ENCODE results near the gene RHOF. TPM values are rescaled to one million over a fixed set of nuclear protein-coding genes. Genes with fewer than 3 reads are reported as not detected.

RHOF gene
- total RNA-seq, 2 donors from 2014 or later = 9.9 to 10.2 TPM

GRCh38 chr12:121829250-121829918 lies 35.9 kb upstream of the RHOF start:
- Histone ChIP-seq H3K36me3 (replicated peaks in 1 of 2; ENCODE audit: insufficient read depth in 1 of 2, low read depth in 2 of 2) (peaks cover 12 to 28% of the 10 kb centered on the region in 2 donors), H3K4me1 (no peaks in the 10 kb centered on the region), H3K27me3 (no peaks in the 10 kb centered on the region), H3K9me3 (no peaks in the 10 kb centered on the region), H3K4me3 (no peak overlapping the region), H3K27ac (no peak overlapping the region)
- no peak for DNase-seq
- no peak for ATAC-seq
- WGBS, 2 donors = 78 to 88% methylated on average over 4 to 7 of the region's 7 CpGs
- intact Hi-C loops (cut with DNase I) = no loop called here
- TF ChIP-seq POLR2A (IDR thresholded peaks at IDR 0.05) = no peak
- no peak for TF ChIP-seq CTCF (IDR thresholded peaks at IDR 0.05)

- intact Hi-C loops (cut with DNase I) = no loop called here
- DNase-seq (no peak), ATAC-seq (no peak)
- H3K9me3 ChIP-seq = no peaks in the 10 kb centered on the region
- H3K4me1 ChIP-seq = no peaks in the 10 kb centered on the region
- no peak overlapping the region for H3K27ac ChIP-seq
- no peaks in the 10 kb centered on the region for H3K27me3 ChIP-seq
- peaks cover 12 to 29% of the 10 kb centered on the region in 2 donors for H3K36me3 ChIP-seq (replicated peaks in 1 of 2; ENCODE audit: insufficient read depth in 1 of 2, low read depth in 2 of 2)
- 81 to 83% methylated on average over 9 of the region's 9 CpGs for WGBS, 2 donors
- TF ChIP-seq POLR2A (IDR thresholded peaks at IDR 0.05) = no peak
- TF ChIP-seq CTCF (IDR thresholded peaks at IDR 0.05) = no peak
- no peak overlapping the region for H3K4me3 ChIP-seq
Measured at GRCh38 chr12:121828826-121829225, 35.3 kb upstream of the RHOF start.

GRCh38 chr12:121828306-121828705 lies 34.8 kb upstream of the RHOF start:
- intact Hi-C loops (cut with DNase I) = no loop called here
- DNase-seq = no peak
- TF ChIP-seq CTCF (IDR thresholded peaks at IDR 0.05) = no peak
- no peaks in the 10 kb centered on the region for H3K9me3 ChIP-seq
- no peak overlapping the region for H3K27ac ChIP-seq
- no peaks in the 10 kb centered on the region for H3K27me3 ChIP-seq
- no peaks in the 10 kb centered on the region for H3K4me1 ChIP-seq
- peaks cover 12 to 34% of the 10 kb centered on the region in 2 donors for H3K36me3 ChIP-seq (replicated peaks in 1 of 2; ENCODE audit: insufficient read depth in 1 of 2, low read depth in 2 of 2)
- 91 to 92% methylated on average over 8 of the region's 8 CpGs for WGBS, 2 donors
- no peak for ATAC-seq
- H3K4me3 ChIP-seq = no peak overlapping the region

- TF ChIP-seq POLR2A (IDR thresholded peaks at IDR 0.05) (no peak), CTCF (IDR thresholded peaks at IDR 0.05) (no peak)
- Histone ChIP-seq H3K27me3 (no peaks in the 10 kb centered on the region), H3K36me3 (replicated peaks in 1 of 2; ENCODE audit: insufficient read depth in 1 of 2, low read depth in 2 of 2) (peaks cover 12 to 40% of the 10 kb centered on the region in 2 donors), H3K27ac (no peak overlapping the region), H3K9me3 (no peaks in the 10 kb centered on the region), H3K4me3 (no peak overlapping the region), H3K4me1 (no peaks in the 10 kb centered on the region)
- no peak for DNase-seq
- intact Hi-C loops (cut with DNase I) = no loop called here
- 94% methylated on average over 39 to 47 of the region's 48 CpGs for WGBS, 2 donors
- no peak for ATAC-seq
Measured at GRCh38 chr12:121827351-121828099, 34.0 kb upstream of the RHOF start.

All from body of pancreas (tissue), 4 donors.